ENCODE results near the gene ODF4. TPM values are rescaled to one million over a fixed set of nuclear protein-coding genes. Genes with fewer than 3 reads are reported as not detected.
A peak's percentile ranks its signal among the peaks of the same experiment; 100 is the strongest.

The ODF4 gene
- total RNA-seq, 1 donor: not detected

DNA sequence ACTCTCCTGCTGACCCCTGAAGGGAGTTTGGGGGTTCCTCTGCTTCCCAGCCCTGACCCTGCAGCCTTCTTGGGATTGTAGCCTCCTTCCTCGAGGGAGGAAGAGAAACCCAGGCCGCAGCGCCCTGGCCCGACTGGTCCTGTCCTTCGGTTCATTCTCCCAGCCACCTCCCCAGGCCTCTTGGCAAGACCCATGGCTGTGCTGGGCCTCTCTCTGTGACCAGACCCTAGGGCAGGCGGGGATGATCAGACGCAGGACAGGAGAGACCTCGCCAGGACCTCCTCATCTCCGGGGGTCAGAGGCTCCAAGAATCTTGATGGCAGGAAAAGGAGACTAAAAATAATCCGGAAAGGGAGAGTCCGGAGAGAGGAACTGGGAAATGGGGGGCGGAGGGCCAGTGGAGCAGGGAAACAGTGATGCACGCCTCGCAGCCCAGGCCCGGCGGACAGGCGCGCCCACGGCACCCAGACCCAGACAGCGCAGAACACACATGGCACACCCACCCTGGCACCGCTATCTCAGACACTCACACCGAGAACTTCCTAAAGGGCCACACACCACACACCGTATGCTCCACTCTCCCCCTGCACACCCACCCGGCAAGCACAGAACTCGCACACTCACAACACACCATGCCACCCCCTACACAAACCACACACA is 28.4 kb upstream of the ODF4 start:
- no peaks in the 10 kb centered on the region for H3K79me2 ChIP-seq (ENCODE audit: insufficient read depth, low read length)
- no peaks in the 10 kb centered on the region for H3K36me3 ChIP-seq (ENCODE audit: insufficient read depth, low read length)
- H3K27me3 ChIP-seq (ENCODE audit: insufficient read depth, low read length): peaks cover 52% of the 10 kb centered on the region
- H3K4me3 ChIP-seq (ENCODE audit: insufficient read depth, low read length): no peak overlapping the region
- H3K4me2 ChIP-seq (ENCODE audit: insufficient read depth, low read length): no peak overlapping the region
- no peaks in the 10 kb centered on the region for H4K20me1 ChIP-seq (ENCODE audit: insufficient read depth, low read length)
- peak; percentile 72 for DNase-seq (ENCODE audit: insufficient read length, low spot score, missing footprints)
- no peaks in the 10 kb centered on the region for H3K4me1 ChIP-seq (ENCODE audit: insufficient read depth, low read length)
- H3K27ac ChIP-seq (ENCODE audit: low read depth, low read length): no peak overlapping the region
- no peaks in the 10 kb centered on the region for H3K9me3 ChIP-seq (ENCODE audit: low read depth, low read length)
- no peak for TF ChIP-seq CTCF (IDR thresholded peaks at IDR 0.05; ENCODE audit: extremely low read depth, low read depth, low read length)
- no peak overlapping the region for H2AFZ ChIP-seq (ENCODE audit: low read length)

DNA sequence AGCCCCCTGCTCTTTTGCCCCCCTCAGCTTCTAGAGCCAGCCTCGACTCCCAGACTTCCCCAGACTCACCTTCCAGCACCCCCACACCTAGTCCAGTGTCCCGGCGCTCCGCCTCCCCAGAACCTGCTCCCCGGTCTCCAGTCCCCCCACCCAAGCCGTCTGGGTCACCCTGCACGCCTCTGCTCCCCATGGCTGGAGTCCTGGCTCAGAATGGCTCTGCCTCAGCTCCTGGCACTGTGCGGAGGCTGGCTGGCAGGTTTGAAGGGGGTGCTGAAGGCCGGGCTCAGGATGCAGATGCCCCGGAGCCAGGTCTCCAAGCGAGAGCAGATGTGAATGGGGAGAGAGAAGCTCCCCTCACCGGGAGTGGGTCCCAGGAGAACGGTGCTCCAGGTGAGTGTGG is 27.4 kb upstream of the ODF4 start:
- Histone ChIP-seq H3K36me3 (ENCODE audit: insufficient read depth, low read length) (no peaks in the 10 kb centered on the region), H3K79me2 (ENCODE audit: insufficient read depth, low read length) (no peaks in the 10 kb centered on the region), H3K4me3 (ENCODE audit: insufficient read depth, low read length) (no peak overlapping the region), H3K4me2 (ENCODE audit: insufficient read depth, low read length) (no peak overlapping the region), H3K27me3 (ENCODE audit: insufficient read depth, low read length) (peaks cover 61% of the 10 kb centered on the region), H3K4me1 (ENCODE audit: insufficient read depth, low read length) (no peaks in the 10 kb centered on the region), H3K27ac (ENCODE audit: low read depth, low read length) (no peak overlapping the region), H3K9me3 (ENCODE audit: low read depth, low read length) (no peaks in the 10 kb centered on the region), H4K20me1 (ENCODE audit: insufficient read depth, low read length) (no peaks in the 10 kb centered on the region), H2AFZ (ENCODE audit: low read length) (no peak overlapping the region)
- no peak for TF ChIP-seq CTCF (IDR thresholded peaks at IDR 0.05; ENCODE audit: extremely low read depth, low read depth, low read length)
- DNase-seq (ENCODE audit: insufficient read length, low spot score, missing footprints): peak; percentile 23

- no peaks in the 10 kb centered on the region for H3K36me3 ChIP-seq (ENCODE audit: insufficient read depth, low read length)
- no peak overlapping the region for H3K27ac ChIP-seq (ENCODE audit: low read depth, low read length)
- TF ChIP-seq CTCF (IDR thresholded peaks at IDR 0.05; ENCODE audit: extremely low read depth, low read depth, low read length): no peak
- no peak overlapping the region for H3K4me3 ChIP-seq (ENCODE audit: insufficient read depth, low read length)
- no peak overlapping the region for H2AFZ ChIP-seq (ENCODE audit: low read length)
- no peaks in the 10 kb centered on the region for H3K9me3 ChIP-seq (ENCODE audit: low read depth, low read length)
- no peaks in the 10 kb centered on the region for H4K20me1 ChIP-seq (ENCODE audit: insufficient read depth, low read length)
- no peaks in the 10 kb centered on the region for H3K79me2 ChIP-seq (ENCODE audit: insufficient read depth, low read length)
- H3K27me3 ChIP-seq (ENCODE audit: insufficient read depth, low read length): peaks cover 65% of the 10 kb centered on the region
- DNase-seq (ENCODE audit: insufficient read length, low spot score, missing footprints): peak; percentile 62
- H3K4me1 ChIP-seq (ENCODE audit: insufficient read depth, low read length): no peaks in the 10 kb centered on the region
- no peak overlapping the region for H3K4me2 ChIP-seq (ENCODE audit: insufficient read depth, low read length)
Observed at GRCh38 chr17:8312726-8313600, 26.7 kb upstream of the ODF4 start.
